Activated CD8-positive, alpha-beta memory T cell treated with anti-CD3 and anti-CD28 coated beads, Interleukin-2, amount 10 ng/mL, durations not matched to agents 7 days and 5 days (primary cell): ENCODE results near the gene CCDC167. TPM values are rescaled to one million over a fixed set of nuclear protein-coding genes. Genes with fewer than 3 reads are reported as not detected.
A peak's percentile ranks its signal among the peaks of the same experiment; 100 is the strongest.

ENCODE experiments used
- ATAC-seq: fragments of 150-1000 bp; cut with Tn5 transposase; one replicate; pipeline ENCODE4 v1.10.0; 2021; ENCODE audit warnings: moderate library complexity
- CTCF ChIA-PET: fragments of 350-600 bp; sonication (Branson Sonifier 250); formaldehyde crosslinking; loops from one replicate; lab custom pipeline; 2021; ENCODE audit warnings: antibody characterized with exemption; lab: Charles Lee
- DNase-seq: peaks from one replicate; pipeline ENCODE4 v3.0.0-alpha.2; 2020
- H3K27ac Mint-ChIP-seq: one replicate; pipeline ENCODE4 v1.8.0; 2021; ENCODE audit warnings: mild to moderate bottlenecking, mixed read lengths
- H3K27me3 Mint-ChIP-seq: one replicate; pipeline ENCODE4 v1.8.0; 2021; ENCODE audit warnings: mixed read lengths
- H3K36me3 Mint-ChIP-seq: one replicate; pipeline ENCODE4 v1.8.0; 2021; ENCODE audit warnings: mild to moderate bottlenecking, mixed read lengths
- H3K4me1 Mint-ChIP-seq: one replicate; pipeline ENCODE4 v1.8.0; 2021; ENCODE audit warnings: mixed read lengths
- H3K4me3 Mint-ChIP-seq: one replicate; pipeline ENCODE4 v1.8.0; 2021; ENCODE audit warnings: mild to moderate bottlenecking, moderate library complexity, mixed read lengths
- H3K9me3 Mint-ChIP-seq: one replicate; pipeline ENCODE4 v1.8.0; 2022; ENCODE audit warnings: low read depth, mixed read lengths
- total RNA-seq, 2 experiments: library from RNA; stranded (reverse); gene quantifications; one replicate each; pipeline ENCODE4 v1.2.3, GENCODE V29; 2021

Gene CCDC167
- total RNA-seq: 10 to 100 TPM; 73.8 to 83.4 TPM

GRCh38 chr6:37499433-37500293 lies at the start of gene CCDC167:
TSS of gene CCDC167 (minus strand) at chr6:37499893. CDS start at chr6:37499863, 30 bp downstream.
- CTCF ChIA-PET: interaction anchor here (0.7 to 10.2 kb wide), 4 partner anchors 16 to 118 kb away, joined by 3 to 79 read pairs (median 3); no protein-coding TSS in a partner anchor
- peak within 1 kb of the TSS; percentile 95 for H3K4me3 Mint-ChIP-seq
- H3K36me3 Mint-ChIP-seq: peaks cover 10% of the 10 kb centered on the region

GRCh38 chr6:37549154-37549553 lies 49.5 kb upstream of the CCDC167 start:
- no peaks in the 10 kb centered on the region for H3K27me3 Mint-ChIP-seq

More at GRCh38 chr6:37499433-37500293, at the start of gene CCDC167:
- peaks cover 82% of the 10 kb centered on the region for H3K4me1 Mint-ChIP-seq
- peak within 1 kb of the TSS; percentile 97 for H3K27ac Mint-ChIP-seq
- ATAC-seq (peak; percentile 94), DNase-seq (peak; percentile 99)
- no peaks in the 10 kb centered on the region for H3K27me3 Mint-ChIP-seq
- H3K9me3 Mint-ChIP-seq: no peaks in the 10 kb centered on the region

GRCh38 chr6:37548067-37548674 lies 48.5 kb upstream of the CCDC167 start:
- no peaks in the 10 kb centered on the region for H3K27me3 Mint-ChIP-seq
- ATAC-seq (no peak), DNase-seq (no peak)
- H3K4me1 Mint-ChIP-seq: peaks cover 28% of the 10 kb centered on the region
- H3K4me3 Mint-ChIP-seq: peak overlapping the region; percentile 3
- peak overlapping the region; percentile 85 for H3K27ac Mint-ChIP-seq
- no peaks in the 10 kb centered on the region for H3K9me3 Mint-ChIP-seq
- H3K36me3 Mint-ChIP-seq: no peaks in the 10 kb centered on the region
- CTCF ChIA-PET: interaction anchor here (0.9 to 2.7 kb wide), 8 partner anchors 10 to 115 kb away, joined by 3 to 16 read pairs (median 5); partner anchors contain the start of gene CMTR1

More at GRCh38 chr6:37549154-37549553, 49.5 kb upstream of the CCDC167 start:
- Mint-ChIP-seq H3K27ac (no peak overlapping the region), H3K4me1 (peaks cover 38% of the 10 kb centered on the region), H3K36me3 (no peaks in the 10 kb centered on the region), H3K9me3 (no peaks in the 10 kb centered on the region), H3K4me3 (no peak overlapping the region)
- CTCF ChIA-PET: interaction anchor here (1.5 to 2.3 kb wide), 2 partner anchors 10 to 11 kb away, joined by 3 to 14 read pairs; no protein-coding TSS in a partner anchor
- DNase-seq: no peak
- no peak for ATAC-seq

GRCh38 chr6:37547564-37548061 lies 47.9 kb upstream of the CCDC167 start:
- Mint-ChIP-seq H3K27me3 (no peaks in the 10 kb centered on the region), H3K4me1 (peaks cover 25% of the 10 kb centered on the region), H3K36me3 (no peaks in the 10 kb centered on the region), H3K4me3 (peak overlapping the region; percentile 3), H3K27ac (peak overlapping the region; percentile 85), H3K9me3 (no peaks in the 10 kb centered on the region)
- peak; percentile 74 for ATAC-seq
- peak; percentile 61 for DNase-seq
- CTCF ChIA-PET: interaction anchor here (0.9 to 2.7 kb wide), 8 partner anchors 9 to 114 kb away, joined by 3 to 16 read pairs (median 5); partner anchors contain the start of gene CMTR1

GRCh38 chr6:37546141-37546871 lies 46.6 kb upstream of the CCDC167 start:
- no peak for ATAC-seq
- CTCF ChIA-PET: interaction anchor here (2.4 to 2.7 kb wide), 2 partner anchors 20 to 113 kb away, joined by 5 to 16 read pairs; partner anchors contain the start of gene CMTR1
- Mint-ChIP-seq H3K27me3 (no peaks in the 10 kb centered on the region), H3K4me1 (peaks cover 25% of the 10 kb centered on the region), H3K4me3 (no peak overlapping the region), H3K9me3 (no peaks in the 10 kb centered on the region), H3K27ac (no peak overlapping the region), H3K36me3 (no peaks in the 10 kb centered on the region)
- DNase-seq: no peak

GRCh38 chr6:37544530-37544929 lies 44.8 kb upstream of the CCDC167 start:
- CTCF ChIA-PET: interaction anchor here (1.0 kb wide), 1 partner anchor 21 kb away, joined by 3 read pairs; no protein-coding TSS in a partner anchor
- H3K36me3 Mint-ChIP-seq: no peaks in the 10 kb centered on the region
- DNase-seq (no peak), ATAC-seq (no peak)
- no peaks in the 10 kb centered on the region for H3K9me3 Mint-ChIP-seq
- no peaks in the 10 kb centered on the region for H3K27me3 Mint-ChIP-seq
- no peak overlapping the region for H3K4me3 Mint-ChIP-seq
- peaks cover 25% of the 10 kb centered on the region for H3K4me1 Mint-ChIP-seq
- H3K27ac Mint-ChIP-seq: no peak overlapping the region

GRCh38 chr6:37543361-37543760 lies 43.7 kb upstream of the CCDC167 start:
- no peaks in the 10 kb centered on the region for H3K9me3 Mint-ChIP-seq
- no peak overlapping the region for H3K27ac Mint-ChIP-seq
- peaks cover 23% of the 10 kb centered on the region for H3K4me1 Mint-ChIP-seq
- no peak overlapping the region for H3K4me3 Mint-ChIP-seq
- DNase-seq: no peak
- no peak for ATAC-seq
- H3K36me3 Mint-ChIP-seq: no peaks in the 10 kb centered on the region
- CTCF ChIA-PET: no interaction called here
- no peaks in the 10 kb centered on the region for H3K27me3 Mint-ChIP-seq

GRCh38 chr6:37541346-37541745 lies 41.7 kb upstream of the CCDC167 start:
- peaks cover 2% of the 10 kb centered on the region for H3K4me1 Mint-ChIP-seq
- CTCF ChIA-PET: interaction anchor here (1.2 kb wide), 1 partner anchor 152 kb away, joined by 3 read pairs; no protein-coding TSS in a partner anchor
- H3K27ac Mint-ChIP-seq: no peak overlapping the region
- no peaks in the 10 kb centered on the region for H3K36me3 Mint-ChIP-seq
- no peak for ATAC-seq
- H3K4me3 Mint-ChIP-seq: no peak overlapping the region
- H3K9me3 Mint-ChIP-seq: no peaks in the 10 kb centered on the region
- peaks cover 10% of the 10 kb centered on the region for H3K27me3 Mint-ChIP-seq
- no peak for DNase-seq

- Mint-ChIP-seq H3K27me3 (peaks cover 18% of the 10 kb centered on the region), H3K9me3 (no peaks in the 10 kb centered on the region), H3K36me3 (no peaks in the 10 kb centered on the region), H3K27ac (no peak overlapping the region), H3K4me1 (peaks cover 5% of the 10 kb centered on the region), H3K4me3 (no peak overlapping the region)
- DNase-seq (no peak), ATAC-seq (no peak)
- CTCF ChIA-PET: interaction anchor here (1.2 kb wide), 1 partner anchor 151 kb away, joined by 3 read pairs; no protein-coding TSS in a partner anchor
Observed at GRCh38 chr6:37540390-37540789, 40.7 kb upstream of the CCDC167 start.

- H3K27ac Mint-ChIP-seq: no peak overlapping the region
- no peak for ATAC-seq
Observed at GRCh38 chr6:37540029-37540352, 40.3 kb upstream of the CCDC167 start.

GRCh38 chr6:37539171-37540028 lies 39.7 kb upstream of the CCDC167 start:
- H3K9me3 Mint-ChIP-seq: no peaks in the 10 kb centered on the region
- CTCF ChIA-PET: interaction anchor here (0.9 to 3.1 kb wide), 4 partner anchors 9 to 118 kb away, joined by 3 to 20 read pairs (median 12); no protein-coding TSS in a partner anchor
- DNase-seq (no peak), ATAC-seq (no peak)
- H3K36me3 Mint-ChIP-seq: no peaks in the 10 kb centered on the region
- H3K4me3 Mint-ChIP-seq: no peak overlapping the region
- peaks cover 5% of the 10 kb centered on the region for H3K4me1 Mint-ChIP-seq
- no peak overlapping the region for H3K27ac Mint-ChIP-seq
- H3K27me3 Mint-ChIP-seq: peaks cover 27% of the 10 kb centered on the region

More at GRCh38 chr6:37540029-37540352, 40.3 kb upstream of the CCDC167 start:
- Mint-ChIP-seq H3K27me3 (peaks cover 22% of the 10 kb centered on the region), H3K36me3 (no peaks in the 10 kb centered on the region), H3K4me1 (peaks cover 5% of the 10 kb centered on the region), H3K4me3 (no peak overlapping the region), H3K9me3 (no peaks in the 10 kb centered on the region)
- DNase-seq: no peak
- CTCF ChIA-PET: interaction anchor here (1.2 to 3.1 kb wide), 3 partner anchors 14 to 151 kb away, joined by 3 to 20 read pairs (median 9); no protein-coding TSS in a partner anchor

GRCh38 chr6:37538107-37538506 lies 38.4 kb upstream of the CCDC167 start:
- Mint-ChIP-seq H3K36me3 (no peaks in the 10 kb centered on the region), H3K4me3 (no peak overlapping the region), H3K4me1 (peaks cover 5% of the 10 kb centered on the region), H3K27ac (no peak overlapping the region), H3K27me3 (peaks cover 38% of the 10 kb centered on the region), H3K9me3 (no peaks in the 10 kb centered on the region)
- no peak for DNase-seq
- CTCF ChIA-PET: interaction anchor here (1.1 to 3.1 kb wide), 7 partner anchors 10 to 154 kb away, joined by 3 to 20 read pairs (median 10); no protein-coding TSS in a partner anchor
- no peak for ATAC-seq
